NCI-H460 (cell line): Measurements from ENCODE around the gene WFIKKN2. TPM values are rescaled to one million over a fixed set of nuclear protein-coding genes. Genes with fewer than 3 reads are reported as not detected.
"Not testable (repeated sequence)": the region's sequence is repeated elsewhere in the genome, so short reads cannot be mapped to it uniquely, and the experiment has no call there.

Source experiments
- DNase-seq: peaks from one replicate; pipeline ENCODE4 v3.0.0-alpha.2; 2016; ENCODE audit warnings: low read depth; ENCODE audit errors: extremely low read depth
- small RNA-seq, 2 experiments: library from RNA; depleted of rRNA; stranded (forward); fragments of <200 nt; gene quantifications; one replicate each; pipeline ENCODE3, GENCODE V24; 2014
- total RNA-seq: library from RNA; depleted of rRNA; stranded (reverse); fragments of >200 nt; shearing (Covaris generic); gene quantifications from 2 replicates; pipeline ENCODE4 v1.2.3, GENCODE V29; 2014; rRNA removed

Gene WFIKKN2
- total RNA-seq, 1 experiment from 2014 or later = not detected

- no peak for DNase-seq
Observed at GRCh38 chr17:50871364-50871763, 36.0 kb downstream of the WFIKKN2 start.

- DNase-seq = no peak
Observed at GRCh38 chr17:50871898-50872297, 36.5 kb downstream of the WFIKKN2 start.

GRCh38 chr17:50872710-50873424 is 37.5 kb downstream of the WFIKKN2 start:
- DNase-seq = no peak

GRCh38 chr17:50875074-50875473 is 39.7 kb downstream of the WFIKKN2 start:
- DNase-seq = no peak

GRCh38 chr17:50877042-50877441 is 41.7 kb downstream of the WFIKKN2 start:
- not testable (repeated sequence) for DNase-seq

- DNase-seq = no peak
Observed at GRCh38 chr17:50877838-50878237, 42.5 kb downstream of the WFIKKN2 start.

- DNase-seq = no peak
Observed at GRCh38 chr17:50879086-50879485, 43.7 kb downstream of the WFIKKN2 start.

- no peak for DNase-seq
Observed at GRCh38 chr17:50881182-50881581, 45.8 kb downstream of the WFIKKN2 start.

- DNase-seq = no peak
Observed at GRCh38 chr17:50882851-50883250, 47.5 kb downstream of the WFIKKN2 start.

GRCh38 chr17:50883850-50884438 is 48.6 kb downstream of the WFIKKN2 start:
- DNase-seq = no peak

- no peak for DNase-seq
Observed at GRCh38 chr17:50884439-50885311, 49.3 kb downstream of the WFIKKN2 start.

- DNase-seq = no peak
Observed at GRCh38 chr17:50887705-50888245, 52.4 kb downstream of the WFIKKN2 start.

- no peak for DNase-seq
Observed at GRCh38 chr17:50889528-50890118, 54.2 kb downstream of the WFIKKN2 start.

- no peak for DNase-seq
Observed at GRCh38 chr17:50890675-50891516, 55.5 kb downstream of the WFIKKN2 start.

- DNase-seq = no peak
Observed at GRCh38 chr17:50891577-50891989, 56.2 kb downstream of the WFIKKN2 start.

Small RNAs within 50 kb of the gene (small RNA-seq; reads per million reads assigned to genes)
- 0 reads per million in 2 experiments for gene AC005921.1

Other genes starting within 250 kb of the WFIKKN2 start
- gene ABCC3, start 200.7 kb upstream of the WFIKKN2 start, total RNA-seq = 74.8 and 93.3 TPM in 2 replicates
- gene ANKRD40, start 127.7 kb upstream of the WFIKKN2 start, total RNA-seq = 48.4 and 54.5 TPM in 2 replicates
- 41.6 and 62.2 TPM in 2 replicates for gene LUC7L3, start 116.0 kb upstream of the WFIKKN2 start, total RNA-seq
- gene ANKRD40CL, start 68.1 kb upstream of the WFIKKN2 start, total RNA-seq = not detected in 2 replicates
- 51.5 and 58.4 TPM in 2 replicates for gene TOB1, start 30.8 kb downstream of the WFIKKN2 start, total RNA-seq